Measurements from ENCODE around the gene GALNT7. TPM values are rescaled to one million over a fixed set of nuclear protein-coding genes. Genes with fewer than 3 reads are reported as not detected.
"Not testable (repeated sequence)": the region's sequence is repeated elsewhere in the genome, so short reads cannot be mapped to it uniquely, and the experiment has no call there.

Gene GALNT7
- total RNA-seq, 4 donors from 2014 or later = 7.6 to 11.4 (median 9.5) TPM

DNA sequence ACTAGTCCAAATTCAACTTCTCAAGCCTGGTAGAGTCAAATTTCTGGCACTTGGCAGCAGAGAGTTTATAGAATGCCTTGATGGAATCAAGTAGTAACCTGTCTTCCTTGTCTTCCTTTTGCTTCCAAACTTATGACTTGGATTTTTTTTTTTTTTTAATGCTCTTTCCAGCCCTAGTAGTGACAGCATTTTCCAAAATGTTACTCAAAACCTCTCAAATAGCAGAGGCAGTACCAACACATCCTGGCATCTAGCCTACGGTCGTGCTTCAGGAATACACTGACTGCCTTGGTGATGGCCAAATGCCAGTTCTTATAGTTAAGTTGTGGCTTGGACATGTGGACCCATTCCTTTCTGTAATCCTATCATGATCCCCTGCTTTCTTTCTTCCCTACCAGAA is 46.0 kb downstream of the GALNT7 start:
- DNase-seq (ENCODE audit: low spot score) (no peak), ATAC-seq (ENCODE audit: low FRiP score) (no peak)
- no peak for TF ChIP-seq CTCF (IDR thresholded peaks at IDR 0.05)

DNA sequence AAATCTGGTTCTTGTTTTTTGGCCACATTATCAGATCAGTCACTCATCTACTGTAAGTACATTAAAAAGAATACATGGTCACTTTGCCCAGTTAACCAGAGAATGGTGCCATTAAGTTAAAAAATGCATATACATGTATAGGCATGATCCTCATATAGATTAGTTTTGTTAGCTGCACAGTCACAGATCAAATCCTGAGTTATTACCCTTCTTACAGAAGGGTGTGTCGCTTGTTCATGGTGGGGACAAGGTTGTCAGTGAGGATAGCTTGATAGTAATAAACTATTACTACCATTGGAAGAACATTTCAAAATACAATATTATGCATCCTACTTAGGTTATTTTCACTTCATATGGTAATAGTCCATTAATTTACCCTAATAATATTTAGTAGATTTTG is 48.5 kb downstream of the GALNT7 start:
- DNase-seq (ENCODE audit: low spot score) (no peak), ATAC-seq (ENCODE audit: low FRiP score) (no peak)
- TF ChIP-seq CTCF (IDR thresholded peaks at IDR 0.05) = no peak

- ATAC-seq (ENCODE audit: low FRiP score) = no peak
- TF ChIP-seq CTCF (IDR thresholded peaks at IDR 0.05) = no peak
Measured at GRCh38 chr4:173217727-173218126, 49.1 kb downstream of the GALNT7 start.

DNA sequence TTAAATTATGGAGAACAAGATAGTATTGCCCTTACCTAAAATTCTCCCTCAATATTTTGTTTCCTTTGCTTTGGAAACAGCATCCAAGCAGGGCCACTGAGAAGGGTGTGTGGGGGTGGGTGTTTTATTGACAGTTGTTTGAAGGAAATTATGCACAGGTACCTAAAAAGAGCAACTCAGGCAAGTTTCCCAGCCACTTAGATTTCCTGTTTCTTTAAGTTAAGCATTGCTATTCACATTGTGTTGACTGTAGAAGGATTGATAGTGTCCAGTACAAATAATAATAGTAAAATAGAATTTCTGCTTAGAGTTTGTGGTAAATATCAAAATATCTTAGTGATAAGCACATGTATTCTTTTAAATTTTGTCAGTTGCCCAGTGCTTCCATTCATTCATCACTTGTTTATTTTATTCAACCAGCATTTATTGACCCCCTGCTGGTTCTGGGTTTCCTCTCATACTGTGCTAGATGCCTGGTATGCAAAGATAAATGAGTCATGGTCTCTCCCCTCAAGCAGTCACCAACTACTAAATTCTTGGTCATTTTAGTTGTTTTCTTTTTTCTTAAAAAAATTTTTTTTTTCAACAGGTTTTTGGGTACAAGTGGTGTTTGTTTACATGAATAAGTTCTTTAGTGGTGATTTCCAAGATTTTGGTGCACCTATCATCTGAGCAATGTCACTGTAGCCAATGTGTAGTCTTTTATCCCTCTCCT is 50.0 kb downstream of the GALNT7 start:
- DNase-seq (ENCODE audit: low spot score) (no peak), ATAC-seq (ENCODE audit: low FRiP score) (no peak)
- TF ChIP-seq CTCF (IDR thresholded peaks at IDR 0.05) = no peak

More at GRCh38 chr4:173217727-173218126, 49.1 kb downstream of the GALNT7 start:
- DNase-seq (ENCODE audit: low spot score) = no peak

DNA sequence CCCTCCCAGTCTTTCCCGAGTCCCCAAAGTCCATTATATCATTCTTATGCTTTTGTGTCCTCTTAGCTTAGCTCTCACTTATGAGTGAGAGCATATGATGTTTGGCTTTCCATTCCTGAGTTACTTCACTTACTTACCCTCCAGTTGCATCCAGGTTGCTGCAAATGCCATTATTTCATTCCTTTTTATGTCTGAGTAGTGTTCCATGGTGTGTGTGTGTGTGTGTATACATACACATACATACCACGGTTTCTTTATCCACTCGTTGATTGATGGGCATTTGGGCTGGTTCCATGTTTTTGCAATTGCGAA is 50.5 kb downstream of the GALNT7 start:
- DNase-seq (ENCODE audit: low spot score); ATAC-seq (ENCODE audit: low FRiP score): not testable (repeated sequence)

DNA sequence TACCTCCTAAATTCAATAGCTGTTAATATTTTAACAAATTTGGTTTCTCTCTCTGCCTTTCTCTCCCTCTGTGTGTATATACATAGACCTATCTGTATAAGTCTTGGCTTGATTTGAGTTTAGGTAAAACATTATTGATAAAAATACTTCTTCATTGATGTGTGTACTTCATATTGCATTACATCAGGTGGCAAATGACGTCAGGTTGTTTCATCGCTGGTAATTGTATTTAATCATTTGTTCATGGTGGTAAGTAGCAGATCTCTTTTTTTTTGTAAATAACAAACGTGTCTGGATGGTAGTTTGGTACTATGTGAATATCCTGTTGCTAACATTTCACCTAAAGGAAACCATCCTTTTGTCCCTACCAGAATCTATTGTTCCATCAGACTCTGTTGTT is 55.1 kb downstream of the GALNT7 start:
- TF ChIP-seq CTCF (IDR thresholded peaks at IDR 0.05) = no peak
- ATAC-seq (ENCODE audit: low FRiP score) (no peak), DNase-seq (ENCODE audit: low spot score) (no peak)

GRCh38 chr4:173226401-173226888 is 57.8 kb downstream of the GALNT7 start:
- ATAC-seq (ENCODE audit: low FRiP score) = no peak
- DNase-seq (ENCODE audit: low spot score) = no peak

More at GRCh38 chr4:173226401-173226888, 57.8 kb downstream of the GALNT7 start:
- no peak for TF ChIP-seq CTCF (IDR thresholded peaks at IDR 0.05)
